GM15510 (cell line): ENCODE data around the gene HOXA3.

Source experiments
- POLR2A ChIP-seq: IDR thresholded peaks from 3 replicates; pipeline ENCODE4 v1.6.1; 2011; ENCODE audit warnings: borderline replicate concordance; ENCODE audit not compliant: insufficient read length; ENCODE audit errors: extremely low read depth

Gene HOXA3

GRCh38 chr7:27166531-27167505 lies 14.4 kb upstream of the HOXA3 start:
- no peak for TF ChIP-seq POLR2A

- no peak for TF ChIP-seq POLR2A
These were observed 13.7 kb upstream of the HOXA3 start for GRCh38 chr7:27165996-27166530.

- TF ChIP-seq POLR2A, result no peak
These were observed 13.0 kb upstream of the HOXA3 start, which contains the start of gene HOXA9 for GRCh38 chr7:27165089-27165995. Gene HOXA9, minus strand, starts transcription at chr7:27165537. Its CDS starts 80 bp downstream, at chr7:27165457.

GRCh38 chr7:27164367-27165088 lies 12.1 kb upstream of the HOXA3 start:
- no peak for TF ChIP-seq POLR2A

- no peak for TF ChIP-seq POLR2A
These were observed 11.6 kb upstream of the HOXA3 start for GRCh38 chr7:27164045-27164366.

- no peak for TF ChIP-seq POLR2A
These were observed 11.1 kb upstream of the HOXA3 start for GRCh38 chr7:27163288-27164044.

GRCh38 chr7:27162561-27163287 lies 10.3 kb upstream of the HOXA3 start:
- TF ChIP-seq POLR2A, result no peak

- no peak for TF ChIP-seq POLR2A
These were observed 9.6 kb upstream of the HOXA3 start for GRCh38 chr7:27161721-27162560.

- TF ChIP-seq POLR2A, result no peak
These were observed 8.9 kb upstream of the HOXA3 start for GRCh38 chr7:27161214-27161720.

GRCh38 chr7:27160546-27161213 lies 8.3 kb upstream of the HOXA3 start:
- TF ChIP-seq POLR2A, result no peak

- no peak for TF ChIP-seq POLR2A
These were observed 7.8 kb upstream of the HOXA3 start for GRCh38 chr7:27160145-27160545.
